ENCODE results near the gene SMIM20.
A peak's percentile ranks its signal among the peaks of the same experiment; 100 is the strongest.

SMIM20 gene

GRCh38 chr4:25970226-25970675, 56.2 kb downstream of the SMIM20 start:
- DNase-seq (ENCODE audit: low read depth), result peak; percentile 74
- TF ChIP-seq POLR2A (IDR thresholded peaks at IDR 0.05; ENCODE audit: extremely low read depth, insufficient read length) (no peak), MYC (IDR thresholded peaks at IDR 0.05; ENCODE audit: low read depth, low read length) (no peak), MAX (IDR thresholded peaks at IDR 0.05; ENCODE audit: low read depth, low read length) (no peak), CTCF (IDR thresholded peaks at IDR 0.05; ENCODE audit: low read depth, low read length) (no peak)
- no peak overlapping the region for H3K4me3 ChIP-seq (ENCODE audit: low read depth, low read length)

- no peak for TF ChIP-seq MYC (IDR thresholded peaks at IDR 0.05; ENCODE audit: low read depth, low read length)
- TF ChIP-seq POLR2A (IDR thresholded peaks at IDR 0.05; ENCODE audit: extremely low read depth, insufficient read length), result no peak
- TF ChIP-seq CTCF (IDR thresholded peaks at IDR 0.05; ENCODE audit: low read depth, low read length), result no peak
- TF ChIP-seq MAX (IDR thresholded peaks at IDR 0.05; ENCODE audit: low read depth, low read length), result no peak
- no peak overlapping the region for H3K4me3 ChIP-seq (ENCODE audit: low read depth, low read length)
- no peak for DNase-seq (ENCODE audit: low read depth)
These were observed 56.8 kb downstream of the SMIM20 start for GRCh38 chr4:25970691-25971432.

- DNase-seq (ENCODE audit: low read depth), result no peak
- no peak for TF ChIP-seq MAX (IDR thresholded peaks at IDR 0.05; ENCODE audit: low read depth, low read length)
- TF ChIP-seq POLR2A (IDR thresholded peaks at IDR 0.05; ENCODE audit: extremely low read depth, insufficient read length), result no peak
- no peak for TF ChIP-seq CTCF (IDR thresholded peaks at IDR 0.05; ENCODE audit: low read depth, low read length)
- no peak overlapping the region for H3K4me3 ChIP-seq (ENCODE audit: low read depth, low read length)
These were observed 58.3 kb downstream of the SMIM20 start for GRCh38 chr4:25972366-25972765.

- DNase-seq (ENCODE audit: low read depth), result no peak
- H3K4me3 ChIP-seq (ENCODE audit: low read depth, low read length), result no peak overlapping the region
- TF ChIP-seq CTCF (IDR thresholded peaks at IDR 0.05; ENCODE audit: low read depth, low read length), result no peak
- no peak for TF ChIP-seq POLR2A (IDR thresholded peaks at IDR 0.05; ENCODE audit: extremely low read depth, insufficient read length)
- TF ChIP-seq MAX (IDR thresholded peaks at IDR 0.05; ENCODE audit: low read depth, low read length), result no peak
- TF ChIP-seq MYC (IDR thresholded peaks at IDR 0.05; ENCODE audit: low read depth, low read length), result no peak
These were observed 59.1 kb downstream of the SMIM20 start for GRCh38 chr4:25972984-25973745.

- DNase-seq (ENCODE audit: low read depth), result no peak
- no peak overlapping the region for H3K4me3 ChIP-seq (ENCODE audit: low read depth, low read length)
- TF ChIP-seq MYC (IDR thresholded peaks at IDR 0.05; ENCODE audit: low read depth, low read length) (no peak), CTCF (IDR thresholded peaks at IDR 0.05; ENCODE audit: low read depth, low read length) (no peak)
These were observed 62.8 kb downstream of the SMIM20 start for GRCh38 chr4:25976780-25977179.
